ENCODE data around the gene TIMM13.

GRCh38 chr19:2399582-2399981 lies 27.8 kb downstream of the TIMM13 start:
- TF ChIP-seq CTCF (IDR thresholded peaks at IDR 0.05 in 8 of 11, conservative IDR thresholded peaks at IDR 0.05 in 3 of 11) (no peak), POLR2A (IDR thresholded peaks at IDR 0.05) (no peak)

Measured in spleen (tissue), 7 donors.